Thyroid gland (tissue), 4 donors: ENCODE results near the gene CTSF.

Source experiments
- POLR2A ChIP-seq, 2 donors: fragments of 450-650 bp; IDR thresholded peaks; one replicate each; pipeline ENCODE4 v1.6.1; 2017; ENCODE audit warnings: antibody characterized with exemption in 2 of 2, mild to moderate bottlenecking in 2 of 2, moderate library complexity in 1 of 2
- TF ChIP-seq, protein P1 (sequence below), 6 experiments: fragments of 200-600 bp in 3 of 6; fragments of 450-650 bp in 3 of 6; sonication (generic) in 3 of 6; IDR thresholded peaks; one replicate each; pipeline ENCODE4 v1.5.1; 2016 to 2019; ENCODE audit warnings: antibody characterized with exemption in 6 of 6, mild to moderate bottlenecking in 2 of 6, inconsistent platforms in 1 of 6, moderate library complexity in 1 of 6

DNA sequence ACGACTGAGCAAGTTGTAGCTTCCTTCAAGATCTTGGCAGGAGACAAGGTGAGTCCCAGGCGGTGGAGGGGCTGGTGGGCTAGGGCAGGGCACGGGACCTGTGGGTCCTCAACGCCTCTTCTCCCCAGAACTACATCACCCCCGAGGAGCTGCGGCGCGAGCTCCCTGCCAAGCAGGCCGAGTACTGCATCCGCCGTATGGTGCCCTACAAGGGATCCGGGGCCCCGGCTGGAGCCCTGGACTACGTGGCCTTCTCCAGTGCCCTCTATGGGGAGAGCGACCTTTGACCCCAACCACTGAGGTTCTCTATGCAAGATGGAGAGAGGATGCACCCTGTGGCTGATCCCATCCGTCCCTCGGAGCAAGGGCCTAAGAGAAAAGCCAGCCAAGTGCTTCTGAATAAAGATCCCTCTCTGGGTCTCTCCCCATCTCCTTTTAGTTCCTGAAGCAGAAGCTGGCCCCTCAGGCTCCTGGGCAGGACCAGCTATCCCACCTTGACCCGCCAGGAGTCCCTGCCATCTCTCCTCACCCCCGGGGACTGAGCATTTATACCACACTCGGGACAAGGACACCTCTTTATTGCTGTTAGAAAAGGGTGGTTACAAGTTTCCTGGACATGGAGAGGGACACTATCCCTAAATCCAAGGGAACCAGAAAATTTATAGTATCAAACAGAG is 5.4 kb downstream of the CTSF start:
- TF ChIP-seq, protein P1, sequence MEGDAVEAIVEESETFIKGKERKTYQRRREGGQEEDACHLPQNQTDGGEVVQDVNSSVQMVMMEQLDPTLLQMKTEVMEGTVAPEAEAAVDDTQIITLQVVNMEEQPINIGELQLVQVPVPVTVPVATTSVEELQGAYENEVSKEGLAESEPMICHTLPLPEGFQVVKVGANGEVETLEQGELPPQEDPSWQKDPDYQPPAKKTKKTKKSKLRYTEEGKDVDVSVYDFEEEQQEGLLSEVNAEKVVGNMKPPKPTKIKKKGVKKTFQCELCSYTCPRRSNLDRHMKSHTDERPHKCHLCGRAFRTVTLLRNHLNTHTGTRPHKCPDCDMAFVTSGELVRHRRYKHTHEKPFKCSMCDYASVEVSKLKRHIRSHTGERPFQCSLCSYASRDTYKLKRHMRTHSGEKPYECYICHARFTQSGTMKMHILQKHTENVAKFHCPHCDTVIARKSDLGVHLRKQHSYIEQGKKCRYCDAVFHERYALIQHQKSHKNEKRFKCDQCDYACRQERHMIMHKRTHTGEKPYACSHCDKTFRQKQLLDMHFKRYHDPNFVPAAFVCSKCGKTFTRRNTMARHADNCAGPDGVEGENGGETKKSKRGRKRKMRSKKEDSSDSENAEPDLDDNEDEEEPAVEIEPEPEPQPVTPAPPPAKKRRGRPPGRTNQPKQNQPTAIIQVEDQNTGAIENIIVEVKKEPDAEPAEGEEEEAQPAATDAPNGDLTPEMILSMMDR (IDR thresholded peaks at IDR 0.05), result no peak
- TF ChIP-seq POLR2A (IDR thresholded peaks at IDR 0.05), result no peak
